ENCODE data around the gene IGF2. TPM values are rescaled to one million over a fixed set of nuclear protein-coding genes. Genes with fewer than 3 reads are reported as not detected.

IGF2 gene
- total RNA-seq, 1 donor from 2014 or later, result 21.5 TPM

GRCh38 chr11:2185324-2186085 is 46.3 kb upstream of the IGF2 start:
- TF ChIP-seq, protein P1, sequence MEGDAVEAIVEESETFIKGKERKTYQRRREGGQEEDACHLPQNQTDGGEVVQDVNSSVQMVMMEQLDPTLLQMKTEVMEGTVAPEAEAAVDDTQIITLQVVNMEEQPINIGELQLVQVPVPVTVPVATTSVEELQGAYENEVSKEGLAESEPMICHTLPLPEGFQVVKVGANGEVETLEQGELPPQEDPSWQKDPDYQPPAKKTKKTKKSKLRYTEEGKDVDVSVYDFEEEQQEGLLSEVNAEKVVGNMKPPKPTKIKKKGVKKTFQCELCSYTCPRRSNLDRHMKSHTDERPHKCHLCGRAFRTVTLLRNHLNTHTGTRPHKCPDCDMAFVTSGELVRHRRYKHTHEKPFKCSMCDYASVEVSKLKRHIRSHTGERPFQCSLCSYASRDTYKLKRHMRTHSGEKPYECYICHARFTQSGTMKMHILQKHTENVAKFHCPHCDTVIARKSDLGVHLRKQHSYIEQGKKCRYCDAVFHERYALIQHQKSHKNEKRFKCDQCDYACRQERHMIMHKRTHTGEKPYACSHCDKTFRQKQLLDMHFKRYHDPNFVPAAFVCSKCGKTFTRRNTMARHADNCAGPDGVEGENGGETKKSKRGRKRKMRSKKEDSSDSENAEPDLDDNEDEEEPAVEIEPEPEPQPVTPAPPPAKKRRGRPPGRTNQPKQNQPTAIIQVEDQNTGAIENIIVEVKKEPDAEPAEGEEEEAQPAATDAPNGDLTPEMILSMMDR (IDR thresholded peaks at IDR 0.05; ENCODE audit: partially characterized antibody, unreplicated experiment), result no peak
- no peak for DNase-seq
- no peak overlapping the region for H3K4me3 Mint-ChIP-seq (ENCODE audit: unreplicated experiment)
- H3K4me1 Mint-ChIP-seq (ENCODE audit: low read depth, unreplicated experiment), result peaks cover under 1% of the 10 kb centered on the region
- H3K27ac Mint-ChIP-seq (ENCODE audit: unreplicated experiment), result no peak overlapping the region
- H3K9me3 Mint-ChIP-seq (ENCODE audit: unreplicated experiment), result peaks cover 5% of the 10 kb centered on the region
- H3K36me3 Mint-ChIP-seq (ENCODE audit: unreplicated experiment), result no peaks in the 10 kb centered on the region
- peaks cover 8% of the 10 kb centered on the region for H3K27me3 Mint-ChIP-seq (ENCODE audit: unreplicated experiment)

DNA sequence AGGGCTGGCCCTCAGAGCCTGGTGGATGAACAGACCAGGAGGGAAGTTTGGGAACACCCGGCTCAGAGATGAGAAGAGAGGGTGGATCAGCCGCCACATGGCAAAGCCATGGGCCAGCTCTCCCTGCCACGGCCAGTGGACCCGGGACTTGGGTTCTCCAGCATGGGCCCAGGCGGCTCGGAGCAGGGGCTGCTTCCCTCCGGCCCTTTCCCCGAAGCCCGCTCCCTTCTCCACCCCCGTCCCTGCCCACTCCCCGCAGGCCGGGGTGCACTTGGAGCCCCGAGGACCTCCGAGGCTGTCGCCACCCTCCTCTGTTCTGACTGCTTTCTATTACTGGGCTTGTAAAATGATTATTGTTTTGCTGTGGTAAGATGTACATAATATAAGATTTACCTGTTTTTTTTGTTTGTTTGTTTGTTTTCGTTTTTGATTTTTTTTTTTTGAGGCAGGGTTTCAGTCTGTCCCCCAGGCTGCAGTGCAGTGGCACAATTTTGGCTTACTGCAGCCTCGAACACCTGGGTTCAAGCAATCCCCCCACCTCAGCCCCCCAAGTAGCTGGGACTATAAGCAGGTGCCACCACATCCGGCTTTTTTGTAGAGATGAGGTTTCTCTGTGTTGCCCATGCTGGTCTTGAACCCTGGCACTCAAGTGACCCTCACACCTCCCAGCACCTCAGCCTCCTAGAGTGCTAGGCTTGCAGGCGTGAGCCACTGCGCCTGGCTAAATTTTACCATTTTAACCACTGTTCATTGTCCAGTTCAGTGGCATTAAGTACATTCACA is 43.7 kb upstream of the IGF2 start:
- DNase-seq, result no peak
- TF ChIP-seq, protein P1 (IDR thresholded peaks at IDR 0.05; ENCODE audit: partially characterized antibody, unreplicated experiment), result no peak
- no peaks in the 10 kb centered on the region for H3K36me3 Mint-ChIP-seq (ENCODE audit: unreplicated experiment)
- no peak overlapping the region for H3K4me3 Mint-ChIP-seq (ENCODE audit: unreplicated experiment)
- peaks cover 2% of the 10 kb centered on the region for H3K9me3 Mint-ChIP-seq (ENCODE audit: unreplicated experiment)
- H3K27me3 Mint-ChIP-seq (ENCODE audit: unreplicated experiment), result peaks cover 5% of the 10 kb centered on the region
- no peak overlapping the region for H3K27ac Mint-ChIP-seq (ENCODE audit: unreplicated experiment)
- no peaks in the 10 kb centered on the region for H3K4me1 Mint-ChIP-seq (ENCODE audit: low read depth, unreplicated experiment)

- peaks cover 5% of the 10 kb centered on the region for H3K27me3 Mint-ChIP-seq (ENCODE audit: unreplicated experiment)
- DNase-seq, result no peak
- H3K27ac Mint-ChIP-seq (ENCODE audit: unreplicated experiment), result no peak overlapping the region
- TF ChIP-seq, protein P1 (IDR thresholded peaks at IDR 0.05; ENCODE audit: partially characterized antibody, unreplicated experiment), result no peak
- H3K4me3 Mint-ChIP-seq (ENCODE audit: unreplicated experiment), result no peak overlapping the region
- peaks cover 2% of the 10 kb centered on the region for H3K9me3 Mint-ChIP-seq (ENCODE audit: unreplicated experiment)
- H3K36me3 Mint-ChIP-seq (ENCODE audit: unreplicated experiment), result no peaks in the 10 kb centered on the region
- H3K4me1 Mint-ChIP-seq (ENCODE audit: low read depth, unreplicated experiment), result no peaks in the 10 kb centered on the region
Measured at GRCh38 chr11:2182075-2182474, 42.9 kb upstream of the IGF2 start.

GRCh38 chr11:2180789-2181370 is 41.7 kb upstream of the IGF2 start:
- no peak overlapping the region for H3K27ac Mint-ChIP-seq (ENCODE audit: unreplicated experiment)
- no peaks in the 10 kb centered on the region for H3K36me3 Mint-ChIP-seq (ENCODE audit: unreplicated experiment)
- H3K27me3 Mint-ChIP-seq (ENCODE audit: unreplicated experiment), result peaks cover 5% of the 10 kb centered on the region
- H3K4me1 Mint-ChIP-seq (ENCODE audit: low read depth, unreplicated experiment), result no peaks in the 10 kb centered on the region
- peaks cover 2% of the 10 kb centered on the region for H3K9me3 Mint-ChIP-seq (ENCODE audit: unreplicated experiment)
- no peak for DNase-seq
- TF ChIP-seq, protein P1 (IDR thresholded peaks at IDR 0.05; ENCODE audit: partially characterized antibody, unreplicated experiment), result no peak
- H3K4me3 Mint-ChIP-seq (ENCODE audit: unreplicated experiment), result no peak overlapping the region
